RPMI8226 (cell line): ENCODE results near the gene KDM5B.
"Not testable (repeated sequence)": the region's sequence is repeated elsewhere in the genome, so short reads cannot be mapped to it uniquely, and the experiment has no call there.

Experiments used
- DNase-seq: peaks from one replicate; pipeline ENCODE4 v3.0.0-alpha.2; 2015

The KDM5B gene

GRCh38 chr1:202791077-202791747, 17.0 kb downstream of the KDM5B start:
- no peak for DNase-seq

- DNase-seq = no peak
These were observed 19.4 kb downstream of the KDM5B start for GRCh38 chr1:202788800-202789199.

- no peak for DNase-seq
These were observed 21.4 kb downstream of the KDM5B start for GRCh38 chr1:202786804-202787203.

GRCh38 chr1:202781180-202781579, 27.0 kb downstream of the KDM5B start:
- DNase-seq = no peak

- no peak for DNase-seq
These were observed 38.1 kb downstream of the KDM5B start for GRCh38 chr1:202770135-202770534.

- no peak for DNase-seq
These were observed 42.5 kb downstream of the KDM5B start for GRCh38 chr1:202765721-202766120.

- no peak for DNase-seq
These were observed 46.2 kb downstream of the KDM5B start for GRCh38 chr1:202762019-202762418.

- DNase-seq = no peak
These were observed 47.6 kb downstream of the KDM5B start for GRCh38 chr1:202760589-202760988.

- no peak for DNase-seq
These were observed 51.8 kb downstream of the KDM5B start for GRCh38 chr1:202756391-202756790.

- DNase-seq = no peak
These were observed 53.9 kb downstream of the KDM5B start for GRCh38 chr1:202754293-202754692.

GRCh38 chr1:202752774-202753173, 55.4 kb downstream of the KDM5B start:
- DNase-seq = no peak

GRCh38 chr1:202750761-202751160, 57.5 kb downstream of the KDM5B start:
- no peak for DNase-seq

- DNase-seq = no peak
These were observed 58.2 kb downstream of the KDM5B start for GRCh38 chr1:202750024-202750423.

GRCh38 chr1:202745323-202745888, 62.8 kb downstream of the KDM5B start:
- DNase-seq = no peak

GRCh38 chr1:202744770-202745169, 63.5 kb downstream of the KDM5B start:
- not testable (repeated sequence) for DNase-seq

- no peak for DNase-seq
These were observed 65.7 kb downstream of the KDM5B start for GRCh38 chr1:202742496-202742895.

- DNase-seq = no peak
These were observed 75.0 kb downstream of the KDM5B start for GRCh38 chr1:202733251-202733650.

- DNase-seq = no peak
These were observed 79.3 kb downstream of the KDM5B start for GRCh38 chr1:202728951-202729350.

GRCh38 chr1:202725526-202725925, 82.7 kb downstream of the KDM5B start:
- DNase-seq = no peak

GRCh38 chr1:202723708-202724107, 84.5 kb downstream of the KDM5B start:
- DNase-seq = no peak

- DNase-seq = not testable (repeated sequence)
These were observed 85.2 kb downstream of the KDM5B start for GRCh38 chr1:202723046-202723445.

GRCh38 chr1:202716654-202717053, 91.6 kb downstream of the KDM5B start:
- DNase-seq = no peak

GRCh38 chr1:202714202-202714601, 94.0 kb downstream of the KDM5B start:
- DNase-seq = not testable (repeated sequence)

GRCh38 chr1:202713110-202713509, 95.1 kb downstream of the KDM5B start:
- DNase-seq = no peak
